HepG2 (cell line): ENCODE results near the gene SOCS1. TPM values are rescaled to one million over a fixed set of nuclear protein-coding genes. Genes with fewer than 3 reads are reported as not detected.
A peak's percentile ranks its signal among the peaks of the same experiment; 100 is the strongest.

Source experiments
- ATAC-seq: fragments of 200-7000 bp; cut with Tn5 transposase; 3 replicates; pipeline ENCODE4 v1.9.1; 2020; ENCODE audit warnings: mild to moderate bottlenecking, moderate library complexity
- BruUV-seq: library from RNA; stranded (reverse); fragments of 400-500 nt; replicated peaks from 2 replicates; lab custom pipeline; 2021; lab: Mats Ljungman, UMichigan
- CTCF ChIA-PET: fragments of 300-600 bp; formaldehyde crosslinking; extraction: SDS; loops from one replicate; lab custom pipeline; 2021; ENCODE audit warnings: low total read pairs, inconsistent platforms, low intra/inter-chr PET ratio; lab: Yijun Ruan, JAX
- POLR2A ChIA-PET: fragments of 350-600 bp; sonication (Branson Sonifier 250); formaldehyde crosslinking; loops from one replicate; lab custom pipeline; 2020; ENCODE audit warnings: antibody characterized with exemption, inconsistent platforms; lab: Yijun Ruan, JAX
- DNase-seq: peaks from one replicate; pipeline ENCODE4 v3.0.0-alpha.2; 2015; ENCODE audit warnings: low spot score
- FAIRE-seq: peaks from 3 replicates; lab custom pipeline; 2011; peaks lifted over from hg19 to GRCh38; lab: Jason Lieb, UNC
- H2AFZ ChIP-seq: one replicate; pipeline ENCODE4 v1.6.1; 2011; ENCODE audit warnings: low read length, inconsistent platforms
- H3K27ac ChIP-seq: fragments of 300-600 bp; 3 replicates; pipeline ENCODE4 v1.8.0; 2011; ENCODE audit warnings: mixed run types, mild to moderate bottlenecking, mixed read lengths, low read length, inconsistent platforms; ENCODE audit not compliant: insufficient read depth; ENCODE audit errors: extremely low read length
- H3K27me3 ChIP-seq, 2 experiments: fragments of 200-600 bp in 1 of 2; 2 replicates in 1 of 2; 3 replicates in 1 of 2; pipeline versions ENCODE4 v1.6.0 to v1.8.0; 2011; ENCODE audit warnings: low read length in 2 of 2, mild to moderate bottlenecking in 2 of 2, moderate library complexity in 2 of 2, inconsistent platforms in 1 of 2; ENCODE audit not compliant: insufficient read depth in 2 of 2, control insufficient read depth in 1 of 2
- H3K36me3 ChIP-seq, 2 experiments: fragments of 200-600 bp in 1 of 2; replicated peaks in 1 of 2; 2 replicates in 1 of 2; 3 replicates in 1 of 2; pipeline versions ENCODE4 v1.5.1 to v1.8.0; 2011; ENCODE audit warnings: low read length in 2 of 2, inconsistent platforms in 1 of 2; ENCODE audit not compliant: insufficient read depth in 2 of 2, control insufficient read depth in 1 of 2
- H3K4me1 ChIP-seq: 2 replicates; pipeline ENCODE4 v1.5.1; 2012; ENCODE audit warnings: low read length, inconsistent platforms; ENCODE audit not compliant: insufficient read depth
- H3K4me2 ChIP-seq: 2 replicates; pipeline ENCODE4 v1.6.0; 2011; ENCODE audit warnings: low read depth, low read length, inconsistent platforms
- H3K4me3 ChIP-seq, 3 experiments: fragments of 200-600 bp in 1 of 3; sonication (generic), shearing (Covaris generic) in 1 of 3; replicated peaks in 1 of 3; 2 replicates each; pipeline ENCODE4 v1.5.1; 2011 to 2016; ENCODE audit warnings: low read length in 3 of 3, inconsistent platforms in 2 of 3, low read depth in 2 of 3, mild to moderate bottlenecking in 2 of 3, control low read depth in 1 of 3, mixed read lengths in 1 of 3; ENCODE audit not compliant: insufficient read depth in 1 of 3
- H3K79me2 ChIP-seq: one replicate; pipeline ENCODE4 v1.6.1; 2011; ENCODE audit warnings: low read length, inconsistent platforms; ENCODE audit not compliant: insufficient read depth
- H3K9ac ChIP-seq: 2 replicates; pipeline ENCODE4 v1.6.0; 2011; ENCODE audit warnings: mild to moderate bottlenecking, low read depth, low read length, inconsistent platforms; ENCODE audit not compliant: insufficient read depth
- H3K9me3 ChIP-seq: 2 replicates; pipeline ENCODE4 v1.5.1; 2012; ENCODE audit warnings: mild to moderate bottlenecking, low read length
- H4K20me1 ChIP-seq: 2 replicates; pipeline ENCODE4 v1.6.0; 2011; ENCODE audit warnings: inconsistent platforms, mild to moderate bottlenecking, low read length, moderate library complexity; ENCODE audit not compliant: insufficient read depth
- ATAD3A ChIP-seq: sonication (generic); formaldehyde crosslinking; IDR thresholded peaks from 2 replicates; pipeline ENCODE4 v1.4.0; 2020; ENCODE audit warnings: missing genetic modification reagents
- ATM ChIP-seq: fragments of 450-650 bp; IDR thresholded peaks from 2 replicates; pipeline ENCODE4 v1.7.1; 2017; ENCODE audit warnings: mild to moderate bottlenecking, borderline replicate concordance
- CENPT ChIP-seq: sonication (generic); formaldehyde crosslinking; IDR thresholded peaks from 2 replicates; pipeline ENCODE4 v1.8.0; 2022; ENCODE audit warnings: low read depth, mild to moderate bottlenecking, moderate library complexity, missing genetic modification reagents
- DNMT1 ChIP-seq: sonication (generic); formaldehyde crosslinking; IDR thresholded peaks from 2 replicates; pipeline ENCODE4 v1.5.1; 2020; ENCODE audit warnings: mild to moderate bottlenecking, missing genetic modification reagents
- EZH2 ChIP-seq: conservative IDR thresholded peaks from 2 replicates; pipeline ENCODE4 v1.6.1; 2012; ENCODE audit warnings: mild to moderate bottlenecking, low read depth, low read length, moderate library complexity
- MAFG ChIP-seq: sonication (generic); formaldehyde crosslinking; IDR thresholded peaks from 2 replicates; pipeline ENCODE4 v1.5.1; 2020; ENCODE audit warnings: mild to moderate bottlenecking, missing genetic modification reagents
- POLR2G ChIP-seq: fragments of 200-400 bp; formaldehyde crosslinking; IDR thresholded peaks from 2 replicates; pipeline ENCODE4 v1.6.1; 2018; ENCODE audit warnings: mild to moderate bottlenecking, low read depth, low read length, moderate library complexity
- SIN3B ChIP-seq: fragments of 150-350 bp; IDR thresholded peaks from 2 replicates; pipeline ENCODE4 v1.6.1; 2014; ENCODE audit warnings: low read length
- SRSF9 ChIP-seq: fragments of 200-400 bp; formaldehyde crosslinking; IDR thresholded peaks from 2 replicates; pipeline ENCODE4 v1.6.1; 2018; ENCODE audit warnings: borderline replicate concordance, mild to moderate bottlenecking, low read depth, low read length; ENCODE audit not compliant: insufficient read depth, poor library complexity, severe bottlenecking
- STAT5B ChIP-seq: sonication (generic); formaldehyde crosslinking; IDR thresholded peaks from 2 replicates; pipeline ENCODE4 v1.4.0; 2020; ENCODE audit warnings: missing genetic modification reagents
- TBP ChIP-seq: sonication (generic); formaldehyde crosslinking; IDR thresholded peaks from 2 replicates; pipeline ENCODE4 v1.5.0; 2020; ENCODE audit warnings: missing genetic modification reagents
- ZNF550 ChIP-seq: sonication (generic); formaldehyde crosslinking; IDR thresholded peaks from 2 replicates; pipeline ENCODE4 v1.4.0; 2020; ENCODE audit warnings: mild to moderate bottlenecking, missing genetic modification reagents, borderline replicate concordance
- WGBS: methylation state at CpG from one replicate; pipeline ENCODE4 v1.1.6; 2017; ENCODE audit warnings: low lambda C conversion rate; 5-methylcytosine and 5-hydroxymethylcytosine counted together
- in situ Hi-C: cut with HindIII; loops from 2 replicates; pipeline ENCODE4 v1.10.0; 2017; ENCODE audit warnings: low pct_unique_long_range_greater_than_20kb; ENCODE audit not compliant: extremely low pct_ligation_motif_present
- intact Hi-C: fragments of 100-400 bp; cut with micrococcal nuclease; formaldehyde crosslinking; loops from one replicate; pipeline ENCODE4 v1.10.0; 2022; ENCODE audit not compliant: unreplicated experiment
- polyA plus RNA-seq, 8 experiments: library from polyadenylated mRNA; depleted of rRNA in 3 of 8; stranded (reverse) in 7 of 8; unstranded in 1 of 8; fragments of >200 nt; fragmentation: Illumina TruSeq in 4 of 8; extraction: Trizol in 4 of 8; gene quantifications; 2 replicates each; pipeline versions ENCODE4 v1.2.1 to v1.2.3, GENCODE V29; 2011 to 2016; ENCODE audit warnings: low read depth in 4 of 8, missing spikeins in 1 of 8, mixed read lengths in 1 of 8; ENCODE audit not compliant: insufficient read depth in 1 of 8
- total RNA-seq, 5 experiments: library from RNA; depleted of rRNA; stranded (reverse); fragments of >200 nt; fragmentation: Illumina TruSeq; extraction: Trizol; gene quantifications; 2 replicates each; pipeline ENCODE4 v1.2.3, GENCODE V29; 2016; ENCODE audit warnings: low read depth in 1 of 5
- TF ChIP-seq, protein P1 (sequence below): sonication (generic); formaldehyde crosslinking; conservative IDR thresholded peaks from 2 replicates; pipeline ENCODE4 v1.4.0; 2020; ENCODE audit warnings: mild to moderate bottlenecking, missing genetic modification reagents, moderate library complexity
- TF ChIP-seq, protein P2 (sequence below): sonication (generic); formaldehyde crosslinking; IDR thresholded peaks from 2 replicates; pipeline ENCODE4 v1.4.0; 2020; ENCODE audit warnings: missing genetic modification reagents, borderline replicate concordance
- TF ChIP-seq, protein P3 (sequence below): IDR thresholded peaks from 2 replicates; pipeline ENCODE4 v1.6.1; 2016; ENCODE audit warnings: missing compliant biosample characterization, missing genetic modification reagents, borderline replicate concordance

SOCS1 gene
- total and polyA plus RNA-seq, 2 of the 13 experiments (the other 11 are each of a cell fraction or from before 2014, with no cell fraction given) = 5.3 to 6.3 TPM

DNA sequence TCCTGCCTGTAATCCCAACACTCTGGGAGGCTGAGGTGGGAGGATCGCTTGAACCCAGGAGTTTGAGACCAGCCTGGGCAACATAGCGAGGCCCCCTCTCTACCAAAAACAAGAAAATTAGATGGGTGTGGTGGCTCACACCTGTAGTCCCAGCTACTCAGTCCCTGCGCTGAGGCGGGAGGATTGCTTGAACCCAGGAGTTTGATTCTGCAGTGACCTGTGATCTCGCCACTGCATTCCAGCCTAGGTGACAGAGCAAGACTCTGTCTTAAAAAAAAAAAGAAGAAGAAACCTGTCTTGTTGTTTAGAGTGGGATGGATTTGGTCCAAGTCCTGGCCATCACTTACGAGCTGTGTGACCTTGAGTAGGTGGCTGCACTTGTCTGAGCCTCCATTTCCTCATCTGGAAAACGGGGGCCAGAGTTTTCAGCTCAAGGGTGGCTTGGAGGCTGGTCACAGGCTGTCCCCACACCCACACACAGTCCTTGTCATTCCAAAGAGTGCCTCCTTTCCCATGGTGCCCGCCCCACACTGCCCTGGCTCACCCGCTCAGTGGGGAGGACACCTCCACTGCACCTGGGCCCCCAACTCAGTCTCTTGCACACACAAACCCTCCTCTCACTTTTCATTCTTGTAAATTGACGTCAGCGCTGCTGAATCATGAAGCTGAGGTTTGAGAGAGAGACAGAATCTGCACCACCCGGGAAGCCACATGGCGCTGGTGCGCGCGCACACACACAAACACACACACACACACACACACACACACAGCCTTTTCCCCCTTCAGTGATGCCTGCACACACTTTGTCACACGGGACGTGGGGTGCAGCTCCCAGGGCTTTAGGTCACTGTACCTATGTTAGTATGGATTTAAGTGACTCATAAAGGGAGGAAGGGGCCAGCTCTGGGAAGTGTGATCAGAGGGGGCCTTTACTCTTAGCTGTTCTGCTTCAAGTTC lies 4.2 kb downstream of the SOCS1 start:
- intact Hi-C loops (no loop called here), in situ Hi-C loops (no loop called here)
- TF ChIP-seq CENPT (CRISPR knock-in tag) = no peak
- TF ChIP-seq ATM = no peak
- TF ChIP-seq ATAD3A (CRISPR knock-in tag) = no peak
- TF ChIP-seq STAT5B (CRISPR knock-in tag) = 0 out of 2 replicates have a peak, but pooled peaks have one; percentile 16
- peak; percentile 62 for TF ChIP-seq POLR2G
- TF ChIP-seq TBP (CRISPR knock-in tag) = no peak
- no peak for TF ChIP-seq SIN3B
- TF ChIP-seq DNMT1 (CRISPR knock-in tag) = peak; percentile 69; the same call in 1 of the 2 replicates
- TF ChIP-seq, protein P1, sequence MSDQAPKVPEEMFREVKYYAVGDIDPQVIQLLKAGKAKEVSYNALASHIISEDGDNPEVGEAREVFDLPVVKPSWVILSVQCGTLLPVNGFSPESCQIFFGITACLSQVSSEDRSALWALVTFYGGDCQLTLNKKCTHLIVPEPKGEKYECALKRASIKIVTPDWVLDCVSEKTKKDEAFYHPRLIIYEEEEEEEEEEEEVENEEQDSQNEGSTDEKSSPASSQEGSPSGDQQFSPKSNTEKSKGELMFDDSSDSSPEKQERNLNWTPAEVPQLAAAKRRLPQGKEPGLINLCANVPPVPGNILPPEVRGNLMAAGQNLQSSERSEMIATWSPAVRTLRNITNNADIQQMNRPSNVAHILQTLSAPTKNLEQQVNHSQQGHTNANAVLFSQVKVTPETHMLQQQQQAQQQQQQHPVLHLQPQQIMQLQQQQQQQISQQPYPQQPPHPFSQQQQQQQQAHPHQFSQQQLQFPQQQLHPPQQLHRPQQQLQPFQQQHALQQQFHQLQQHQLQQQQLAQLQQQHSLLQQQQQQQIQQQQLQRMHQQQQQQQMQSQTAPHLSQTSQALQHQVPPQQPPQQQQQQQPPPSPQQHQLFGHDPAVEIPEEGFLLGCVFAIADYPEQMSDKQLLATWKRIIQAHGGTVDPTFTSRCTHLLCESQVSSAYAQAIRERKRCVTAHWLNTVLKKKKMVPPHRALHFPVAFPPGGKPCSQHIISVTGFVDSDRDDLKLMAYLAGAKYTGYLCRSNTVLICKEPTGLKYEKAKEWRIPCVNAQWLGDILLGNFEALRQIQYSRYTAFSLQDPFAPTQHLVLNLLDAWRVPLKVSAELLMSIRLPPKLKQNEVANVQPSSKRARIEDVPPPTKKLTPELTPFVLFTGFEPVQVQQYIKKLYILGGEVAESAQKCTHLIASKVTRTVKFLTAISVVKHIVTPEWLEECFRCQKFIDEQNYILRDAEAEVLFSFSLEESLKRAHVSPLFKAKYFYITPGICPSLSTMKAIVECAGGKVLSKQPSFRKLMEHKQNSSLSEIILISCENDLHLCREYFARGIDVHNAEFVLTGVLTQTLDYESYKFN (CRISPR knock-in tag) = no peak
- no peak for TF ChIP-seq ZNF550 (CRISPR knock-in tag)
- TF ChIP-seq, protein P2, sequence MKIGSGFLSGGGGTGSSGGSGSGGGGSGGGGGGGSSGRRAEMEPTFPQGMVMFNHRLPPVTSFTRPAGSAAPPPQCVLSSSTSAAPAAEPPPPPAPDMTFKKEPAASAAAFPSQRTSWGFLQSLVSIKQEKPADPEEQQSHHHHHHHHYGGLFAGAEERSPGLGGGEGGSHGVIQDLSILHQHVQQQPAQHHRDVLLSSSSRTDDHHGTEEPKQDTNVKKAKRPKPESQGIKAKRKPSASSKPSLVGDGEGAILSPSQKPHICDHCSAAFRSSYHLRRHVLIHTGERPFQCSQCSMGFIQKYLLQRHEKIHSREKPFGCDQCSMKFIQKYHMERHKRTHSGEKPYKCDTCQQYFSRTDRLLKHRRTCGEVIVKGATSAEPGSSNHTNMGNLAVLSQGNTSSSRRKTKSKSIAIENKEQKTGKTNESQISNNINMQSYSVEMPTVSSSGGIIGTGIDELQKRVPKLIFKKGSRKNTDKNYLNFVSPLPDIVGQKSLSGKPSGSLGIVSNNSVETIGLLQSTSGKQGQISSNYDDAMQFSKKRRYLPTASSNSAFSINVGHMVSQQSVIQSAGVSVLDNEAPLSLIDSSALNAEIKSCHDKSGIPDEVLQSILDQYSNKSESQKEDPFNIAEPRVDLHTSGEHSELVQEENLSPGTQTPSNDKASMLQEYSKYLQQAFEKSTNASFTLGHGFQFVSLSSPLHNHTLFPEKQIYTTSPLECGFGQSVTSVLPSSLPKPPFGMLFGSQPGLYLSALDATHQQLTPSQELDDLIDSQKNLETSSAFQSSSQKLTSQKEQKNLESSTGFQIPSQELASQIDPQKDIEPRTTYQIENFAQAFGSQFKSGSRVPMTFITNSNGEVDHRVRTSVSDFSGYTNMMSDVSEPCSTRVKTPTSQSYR (CRISPR knock-in tag) = no peak
- TF ChIP-seq SRSF9 = no peak
- TF ChIP-seq MAFG (CRISPR knock-in tag) = no peak
- TF ChIP-seq, protein P3, sequence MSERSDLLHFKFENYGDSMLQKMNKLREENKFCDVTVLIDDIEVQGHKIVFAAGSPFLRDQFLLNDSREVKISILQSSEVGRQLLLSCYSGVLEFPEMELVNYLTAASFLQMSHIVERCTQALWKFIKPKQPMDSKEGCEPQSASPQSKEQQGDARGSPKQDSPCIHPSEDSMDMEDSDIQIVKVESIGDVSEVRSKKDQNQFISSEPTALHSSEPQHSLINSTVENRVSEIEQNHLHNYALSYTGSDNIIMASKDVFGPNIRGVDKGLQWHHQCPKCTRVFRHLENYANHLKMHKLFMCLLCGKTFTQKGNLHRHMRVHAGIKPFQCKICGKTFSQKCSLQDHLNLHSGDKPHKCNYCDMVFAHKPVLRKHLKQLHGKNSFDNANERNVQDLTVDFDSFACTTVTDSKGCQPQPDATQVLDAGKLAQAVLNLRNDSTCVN (CRISPR knock-in tag) = no peak
- TF ChIP-seq EZH2 = no peak

More for the DNA sequence above, 4.2 kb downstream of the SOCS1 start:
- WGBS = 62% methylated on average over 18 of the region's 18 CpGs
- no peak for FAIRE-seq
- peak overlapping the region; percentile 32 for H3K4me2 ChIP-seq
- H2AFZ ChIP-seq = no peak overlapping the region
- H3K27me3 ChIP-seq = no peaks in the 10 kb centered on the region; a peak in 1 of 5 replicates
- no peak overlapping the region for H3K9ac ChIP-seq
- peaks cover 27% of the 10 kb centered on the region for H3K79me2 ChIP-seq
- no peak overlapping the region for H3K27ac ChIP-seq
- CTCF ChIA-PET = no interaction called here
- no peak for ATAC-seq
- POLR2A ChIA-PET = interaction anchor here (0.8 to 2.6 kb wide), 18 partner anchors 9 to 307 kb away, joined by 3 to 14 read pairs (median 4); partner anchors contain the start of genes CLEC16A and PRM3
- H3K4me3 ChIP-seq = no peak overlapping the region
- no peaks in the 10 kb centered on the region for H3K9me3 ChIP-seq
- DNase-seq = no peak
- H3K36me3 ChIP-seq = peaks cover 2 to 8% of the 10 kb centered on the region in 2 experiments; a peak in 4 of 5 replicates
- peaks cover 47% of the 10 kb centered on the region for H4K20me1 ChIP-seq
- H3K4me1 ChIP-seq = peaks cover 60% of the 10 kb centered on the region
- BruUV-seq = no TSS peak
